ENCODE data around the gene LIMK1. TPM values are rescaled to one million over a fixed set of nuclear protein-coding genes. Genes with fewer than 3 reads are reported as not detected.

The LIMK1 gene
- total and polyA plus RNA-seq, 11 donors, result 6.3 to 23.2 (median 10.8) TPM

DNA sequence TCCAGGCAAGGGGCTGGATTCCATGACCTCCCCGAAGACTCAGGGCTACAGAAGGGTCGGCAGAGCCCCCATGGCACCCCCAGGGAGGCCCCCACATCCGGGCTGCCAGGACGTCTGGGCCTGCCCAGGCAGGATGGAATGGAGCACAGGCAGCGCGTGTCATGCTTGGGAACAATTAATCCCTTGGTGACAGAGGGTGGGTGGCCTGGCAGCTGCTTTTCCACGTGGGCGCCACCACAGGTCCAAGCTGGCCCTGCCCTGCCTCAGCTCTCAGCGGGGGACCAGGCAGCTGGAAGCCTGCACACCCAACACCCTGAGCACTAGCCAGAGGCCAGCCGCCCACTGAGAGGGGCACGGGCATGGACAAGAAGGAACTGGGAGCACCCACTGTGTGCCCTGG, 44.3 kb upstream of the LIMK1 start:
- H3K4me3 ChIP-seq, result no peak overlapping the region
- 80 to 87% (median 84%) methylated on average over 4 to 11 of the region's 11 CpGs for WGBS, 4 donors
- H3K4me1 ChIP-seq, result peaks cover 0 to 43% (median 13%) of the 10 kb centered on the region in 12 donors
- DNase-seq, result peak in 1 of 5 donors; percentile 20
- peaks cover 0 to 86% (median 18%) of the 10 kb centered on the region in 9 donors for H3K36me3 ChIP-seq
- H3K27ac ChIP-seq, result peak overlapping the region in 5 of 12 donors; percentile 20 to 51 (median 48)
- ATAC-seq, result no peak
- TF ChIP-seq, protein P1, sequence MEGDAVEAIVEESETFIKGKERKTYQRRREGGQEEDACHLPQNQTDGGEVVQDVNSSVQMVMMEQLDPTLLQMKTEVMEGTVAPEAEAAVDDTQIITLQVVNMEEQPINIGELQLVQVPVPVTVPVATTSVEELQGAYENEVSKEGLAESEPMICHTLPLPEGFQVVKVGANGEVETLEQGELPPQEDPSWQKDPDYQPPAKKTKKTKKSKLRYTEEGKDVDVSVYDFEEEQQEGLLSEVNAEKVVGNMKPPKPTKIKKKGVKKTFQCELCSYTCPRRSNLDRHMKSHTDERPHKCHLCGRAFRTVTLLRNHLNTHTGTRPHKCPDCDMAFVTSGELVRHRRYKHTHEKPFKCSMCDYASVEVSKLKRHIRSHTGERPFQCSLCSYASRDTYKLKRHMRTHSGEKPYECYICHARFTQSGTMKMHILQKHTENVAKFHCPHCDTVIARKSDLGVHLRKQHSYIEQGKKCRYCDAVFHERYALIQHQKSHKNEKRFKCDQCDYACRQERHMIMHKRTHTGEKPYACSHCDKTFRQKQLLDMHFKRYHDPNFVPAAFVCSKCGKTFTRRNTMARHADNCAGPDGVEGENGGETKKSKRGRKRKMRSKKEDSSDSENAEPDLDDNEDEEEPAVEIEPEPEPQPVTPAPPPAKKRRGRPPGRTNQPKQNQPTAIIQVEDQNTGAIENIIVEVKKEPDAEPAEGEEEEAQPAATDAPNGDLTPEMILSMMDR (IDR thresholded peaks at IDR 0.05), result no peak
- TF ChIP-seq POLR2A (IDR thresholded peaks at IDR 0.05), result no peak
- intact Hi-C loops (cut with DNase I), result no loop called here
- H3K9me3 ChIP-seq, result no peaks in the 10 kb centered on the region
- no peaks in the 10 kb centered on the region for H3K27me3 ChIP-seq

DNA sequence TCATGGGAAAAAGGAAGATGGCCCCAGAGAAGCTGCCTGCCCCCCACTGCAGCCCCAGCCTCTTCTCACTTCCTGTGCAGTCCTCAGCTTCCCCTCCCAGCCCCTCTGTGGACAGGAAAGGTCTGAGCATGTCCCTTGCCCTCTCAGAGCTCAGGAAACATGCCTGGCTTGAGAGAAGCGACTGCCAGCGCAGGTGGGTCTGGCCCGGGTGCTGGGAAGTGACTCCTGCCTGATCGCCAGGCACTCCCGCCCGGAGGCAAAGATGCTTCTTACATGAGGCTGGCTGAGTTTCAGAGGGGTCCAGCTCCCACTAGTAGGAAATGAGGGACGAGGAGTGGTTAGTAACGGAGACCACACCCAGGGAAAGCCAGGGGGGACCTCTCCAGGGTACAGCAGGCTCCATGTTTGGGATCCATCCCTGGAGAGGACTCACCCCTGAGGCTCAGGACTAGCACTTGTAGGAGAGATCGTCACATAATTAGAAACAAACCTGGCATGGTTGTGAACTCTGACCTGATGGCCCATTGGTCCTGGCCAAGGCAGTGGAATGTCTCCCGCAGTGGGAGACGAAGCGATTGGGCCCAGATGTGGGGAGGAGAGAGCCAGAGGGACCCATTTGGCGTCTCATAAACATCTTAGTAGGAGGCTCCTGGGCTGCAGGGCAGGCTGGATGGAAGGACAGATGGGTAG, 43.4 kb upstream of the LIMK1 start:
- WGBS, 4 donors, result 71 to 90% (median 81%) methylated on average over 13 of the region's 13 CpGs
- no peak overlapping the region for H3K27ac ChIP-seq
- H3K36me3 ChIP-seq, result peaks cover 0 to 88% (median 21%) of the 10 kb centered on the region in 9 donors
- peaks cover 0 to 39% (median 10%) of the 10 kb centered on the region in 12 donors for H3K4me1 ChIP-seq
- no peaks in the 10 kb centered on the region for H3K9me3 ChIP-seq
- intact Hi-C loops (cut with DNase I), result no loop called here
- TF ChIP-seq, protein P1 (IDR thresholded peaks at IDR 0.05), result no peak
- TF ChIP-seq POLR2A (IDR thresholded peaks at IDR 0.05), result no peak
- H3K4me3 ChIP-seq, result no peak overlapping the region
- H3K27me3 ChIP-seq, result no peaks in the 10 kb centered on the region
- no peak for DNase-seq
- no peak for ATAC-seq

DNA sequence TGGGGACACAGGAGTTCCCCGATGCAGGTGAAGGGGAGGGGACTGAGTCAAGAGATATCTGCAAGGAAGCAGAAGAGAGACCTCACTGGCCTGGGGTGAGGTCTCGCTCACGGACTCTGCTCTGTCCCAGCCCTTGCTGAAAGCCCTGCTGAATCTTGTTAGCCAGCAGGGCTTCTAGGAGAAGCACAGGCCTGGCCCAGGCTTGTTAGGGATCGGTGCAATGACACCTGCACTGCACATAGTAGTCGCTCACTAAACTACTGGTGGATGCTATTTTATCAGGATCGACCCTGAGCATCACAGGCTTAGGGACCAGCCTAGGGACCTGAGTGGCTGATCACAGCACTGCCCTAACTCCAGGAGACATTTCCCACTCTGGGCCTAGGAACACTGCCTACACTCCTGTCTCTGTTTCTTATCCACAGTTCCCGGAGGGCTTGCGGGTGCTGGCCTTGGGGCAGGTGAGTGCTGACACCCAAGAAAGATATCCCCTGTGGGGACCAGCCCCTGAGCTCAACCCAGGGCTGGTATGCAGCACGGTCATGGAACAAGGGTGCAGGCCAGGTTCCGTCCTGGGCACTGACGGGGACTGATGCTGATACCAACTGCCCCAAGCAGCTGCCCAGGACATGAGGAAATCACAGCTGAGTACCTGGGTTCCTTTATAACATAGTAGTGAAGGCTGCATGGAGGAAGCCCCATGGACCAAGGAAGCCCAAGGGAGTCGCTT, 42.6 kb upstream of the LIMK1 start:
- intact Hi-C loops (cut with DNase I), result no loop called here
- ATAC-seq (no peak), DNase-seq (no peak)
- WGBS, 4 donors, result 92 to 97% (median 94%) methylated on average over 9 to 12 of the region's 12 CpGs
- H3K27me3 ChIP-seq, result no peaks in the 10 kb centered on the region
- H3K4me1 ChIP-seq, result peaks cover 0 to 39% (median 10%) of the 10 kb centered on the region in 12 donors
- no peak overlapping the region for H3K27ac ChIP-seq
- peaks cover 0 to 88% (median 26%) of the 10 kb centered on the region in 9 donors for H3K36me3 ChIP-seq
- TF ChIP-seq, protein P1 (IDR thresholded peaks at IDR 0.05), result no peak
- no peak for TF ChIP-seq POLR2A (IDR thresholded peaks at IDR 0.05)
- no peaks in the 10 kb centered on the region for H3K9me3 ChIP-seq
- no peak overlapping the region for H3K4me3 ChIP-seq
